Measurements from ENCODE around the gene COX5B.
"Not testable (repeated sequence)": the region's sequence is repeated elsewhere in the genome, so short reads cannot be mapped to it uniquely, and the experiment has no call there.

Gene COX5B, protein sequence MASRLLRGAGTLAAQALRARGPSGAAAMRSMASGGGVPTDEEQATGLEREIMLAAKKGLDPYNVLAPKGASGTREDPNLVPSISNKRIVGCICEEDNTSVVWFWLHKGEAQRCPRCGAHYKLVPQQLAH

DNA sequence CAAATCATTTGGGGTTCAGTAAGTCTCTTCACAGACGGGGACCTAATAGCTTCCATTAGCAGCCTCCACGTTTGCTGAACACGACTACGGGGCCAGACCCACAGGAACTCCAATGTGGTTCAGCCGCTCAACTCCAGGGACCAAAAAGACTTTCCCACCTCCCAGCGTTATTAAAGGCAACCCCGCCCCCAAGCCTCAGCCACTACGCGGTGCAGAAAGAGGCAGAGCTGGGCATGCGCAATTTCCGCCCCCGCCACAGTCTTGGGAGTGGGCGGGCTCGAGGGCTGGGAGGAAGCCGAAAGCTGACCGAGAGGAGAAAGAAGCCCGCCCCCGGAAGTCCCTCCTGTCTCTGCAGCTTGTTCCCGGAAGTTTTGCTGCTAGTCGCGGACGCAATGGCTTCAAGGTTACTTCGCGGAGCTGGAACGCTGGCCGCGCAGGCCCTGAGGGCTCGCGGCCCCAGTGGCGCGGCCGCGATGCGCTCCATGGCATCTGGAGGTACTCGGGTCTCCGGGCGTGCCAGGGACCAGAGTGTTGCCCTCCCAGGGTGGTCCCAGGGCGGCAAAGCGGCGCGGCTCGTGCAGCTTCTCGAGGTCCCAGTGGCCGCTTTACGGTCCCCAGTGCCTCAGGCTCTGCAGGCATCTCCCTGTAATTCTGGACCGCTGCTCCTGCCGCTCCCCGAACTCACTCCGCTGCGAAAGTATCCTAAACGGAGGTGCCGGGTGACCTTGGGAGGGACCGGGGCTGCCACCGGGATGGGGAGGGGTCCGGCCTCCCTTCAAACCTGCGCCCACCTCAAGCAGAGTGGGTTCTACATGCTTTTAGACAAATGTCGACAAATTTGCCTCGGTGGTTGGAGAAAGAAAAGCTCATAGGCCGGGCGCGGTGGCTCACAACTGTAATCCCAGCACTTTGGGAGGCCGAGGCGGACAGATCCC, at the start of gene COX5B:
Gene COX5B (plus strand): TSS at position 368 of the 935 bp plus-strand sequence. CDS start 25 bp downstream, at position 393.
- peak; percentile 91 to 96 (median 94) for DNase-seq

DNA sequence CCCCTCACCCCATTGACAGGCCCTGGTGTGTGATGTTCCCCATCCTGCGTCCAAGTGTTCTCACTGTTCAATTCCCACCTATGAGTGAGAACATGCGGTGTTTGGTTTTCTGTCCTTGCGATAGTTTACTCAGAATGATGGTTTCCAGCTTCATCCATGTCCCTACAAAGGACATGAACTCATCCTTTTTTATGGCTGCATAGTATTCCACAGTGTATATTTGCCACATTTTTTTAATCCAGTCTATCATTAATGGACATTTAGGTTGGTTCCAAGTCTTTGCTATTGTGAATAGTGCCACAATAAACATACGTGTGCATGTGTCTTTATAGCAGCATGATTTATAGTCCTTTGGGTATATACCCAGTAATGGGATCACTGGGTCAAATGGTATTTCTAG, 49.7 kb upstream of the COX5B start:
- not testable (repeated sequence) for DNase-seq

- DNase-seq: not testable (repeated sequence)
Measured at GRCh38 chr2:97601537-97601936, 44.3 kb upstream of the COX5B start.

DNA sequence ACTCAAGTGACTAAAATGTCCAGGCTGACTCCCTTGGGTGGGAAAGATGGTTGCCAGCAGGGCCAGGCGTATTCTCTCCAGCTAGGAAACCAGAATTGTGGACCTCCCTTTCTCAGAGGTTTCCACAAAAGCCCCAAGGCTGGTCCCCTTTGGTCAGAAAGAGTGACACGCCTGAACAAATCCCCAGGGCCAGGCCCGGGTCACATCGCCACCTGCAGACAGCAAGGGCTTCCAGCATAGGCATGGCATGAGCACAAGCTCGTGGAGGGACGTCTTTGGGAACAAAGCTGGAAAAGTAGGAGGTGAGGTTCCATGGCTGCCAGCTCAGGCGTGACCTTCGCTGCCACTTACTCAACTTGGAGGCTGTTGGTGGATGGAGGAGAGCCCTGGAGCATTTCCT, 40.8 kb upstream of the COX5B start:
- not testable (repeated sequence) for DNase-seq

- not testable (repeated sequence) for DNase-seq
Measured at GRCh38 chr2:97605524-97606339, 40.1 kb upstream of the COX5B start.

DNA sequence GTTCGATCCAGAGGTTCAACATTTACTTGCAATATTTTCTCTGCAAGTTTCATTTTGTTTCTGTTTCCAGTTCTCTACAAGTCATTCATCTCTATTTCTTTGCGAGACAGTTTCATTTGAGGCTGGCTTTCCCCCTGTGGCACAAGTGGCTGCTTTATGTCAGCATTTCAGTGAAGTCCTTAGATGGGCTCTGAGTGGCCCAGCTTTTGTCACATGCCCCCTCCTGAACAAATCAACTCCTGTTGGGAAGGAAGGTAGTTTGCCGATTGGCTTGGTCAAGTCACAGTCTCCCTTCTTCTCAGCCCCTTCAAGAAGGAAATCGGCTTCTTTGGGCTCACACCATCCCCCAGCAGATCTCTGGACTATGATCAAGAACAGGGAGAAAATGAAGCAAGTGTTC, 37.1 kb upstream of the COX5B start:
- DNase-seq: not testable (repeated sequence)

GRCh38 chr2:97611895-97612294, 34.0 kb upstream of the COX5B start:
- DNase-seq: not testable (repeated sequence)

GRCh38 chr2:97615746-97616145, 30.1 kb upstream of the COX5B start:
- not testable (repeated sequence) for DNase-seq

- no peak for DNase-seq
Measured at GRCh38 chr2:97617911-97618310, 28.0 kb upstream of the COX5B start.

- DNase-seq: not testable (repeated sequence)
Measured at GRCh38 chr2:97618939-97619827, 26.7 kb upstream of the COX5B start.

DNA sequence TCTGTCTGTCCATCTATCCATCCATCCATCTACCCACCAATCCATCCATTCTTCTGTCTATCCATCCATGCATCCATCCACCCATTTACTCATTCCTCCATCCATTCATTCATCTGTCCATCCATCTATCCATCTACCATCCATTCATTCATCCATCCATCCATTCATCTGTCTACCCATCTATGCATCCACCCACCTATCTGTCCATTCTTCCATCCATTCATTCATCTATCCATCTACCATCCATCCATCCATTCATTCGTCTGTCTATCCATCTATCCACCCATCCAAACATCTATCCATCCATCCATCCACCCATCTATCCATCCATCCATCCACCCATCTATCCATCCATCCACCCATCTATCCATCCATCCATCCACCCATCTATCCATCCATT, 25.4 kb upstream of the COX5B start:
- DNase-seq: not testable (repeated sequence)

DNA sequence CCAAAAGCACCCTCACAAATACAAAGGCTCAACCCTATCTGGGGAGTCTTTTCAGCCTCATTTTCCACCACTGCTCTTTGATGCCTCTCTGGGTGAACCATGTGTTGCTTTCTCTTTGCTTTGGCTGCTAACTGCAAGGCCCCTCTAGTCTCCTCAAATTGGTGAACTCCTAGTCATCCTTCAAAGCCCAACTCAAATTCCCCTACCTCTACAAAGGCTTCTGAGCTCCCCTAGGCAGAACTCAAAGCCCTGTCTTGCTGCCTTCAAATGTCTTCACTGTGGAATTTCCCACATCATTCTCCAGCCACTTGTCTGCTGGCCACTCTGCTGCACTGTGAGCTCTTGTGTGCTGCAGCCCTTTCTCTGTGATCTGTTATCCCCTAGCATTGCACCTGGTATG, 22.9 kb upstream of the COX5B start:
- DNase-seq: not testable (repeated sequence)

- not testable (repeated sequence) for DNase-seq
Measured at GRCh38 chr2:97625354-97626048, 20.4 kb upstream of the COX5B start.

- not testable (repeated sequence) for DNase-seq
Measured at GRCh38 chr2:97626049-97626430, 19.8 kb upstream of the COX5B start.

DNA sequence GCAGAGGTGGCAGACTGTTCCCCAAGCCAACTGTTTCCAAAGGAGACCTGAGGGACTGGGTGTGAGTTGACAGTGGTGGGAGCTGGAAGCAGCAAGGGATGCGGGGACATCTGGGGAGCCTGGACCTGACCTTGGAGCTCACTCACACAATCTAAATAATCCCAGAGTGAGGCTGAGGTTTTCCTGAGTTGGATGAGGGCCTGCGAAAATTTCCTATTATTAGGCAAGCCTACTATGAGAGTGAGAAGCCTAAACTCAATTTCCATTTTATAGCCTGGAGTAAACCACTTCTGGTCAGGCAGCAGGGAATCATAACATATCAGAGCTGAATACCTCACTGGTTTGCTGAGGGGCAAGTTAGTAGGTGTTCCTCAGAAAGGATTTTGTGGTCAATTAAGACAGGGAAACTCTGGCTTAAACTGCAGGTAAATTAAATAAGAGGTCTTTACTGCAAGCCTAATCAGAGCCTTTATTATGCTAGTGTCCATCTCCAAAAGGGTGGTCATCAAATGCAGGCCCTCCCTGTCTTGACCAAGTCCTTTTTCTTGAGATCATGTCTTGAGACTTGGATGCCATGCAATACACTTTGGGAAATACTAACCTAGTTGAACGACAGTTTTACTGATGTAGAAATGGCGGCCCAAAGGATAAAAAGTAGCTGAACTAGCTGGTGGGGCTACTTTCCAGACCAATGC, 1.7 kb upstream of the COX5B start:
- DNase-seq: no peak

GRCh38 chr2:97645112-97645694, 659 bp upstream of the COX5B start:
- DNase-seq: peak in 1 of 4 experiments; percentile 57

GRCh38 chr2:97646977-97647376, 1.1 kb downstream of the COX5B start:
- DNase-seq: no peak

DNA sequence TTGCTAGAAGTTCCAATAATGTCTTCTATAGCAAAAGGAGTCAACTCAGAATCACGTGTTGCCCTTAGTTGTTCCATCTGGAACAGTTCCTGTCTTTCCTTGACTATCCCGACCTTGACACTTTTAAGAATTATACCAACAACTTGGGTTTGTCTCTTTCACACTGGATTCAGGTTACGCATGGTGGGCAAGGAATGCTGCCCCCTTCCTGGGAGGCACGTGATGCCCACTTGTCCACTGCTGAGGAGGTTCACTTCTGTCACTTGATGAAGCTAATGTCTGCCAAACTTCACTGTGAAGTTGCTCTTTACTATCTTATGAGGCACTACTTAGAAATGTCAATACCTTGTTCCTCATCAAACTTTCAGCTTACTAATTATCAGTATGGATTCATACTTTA, 5.3 kb downstream of the COX5B start:
- DNase-seq: no peak

GRCh38 chr2:97653473-97653872, 7.6 kb downstream of the COX5B start:
- DNase-seq: no peak

- DNase-seq: no peak
Measured at GRCh38 chr2:97653874-97654273, 8.0 kb downstream of the COX5B start.

- no peak for DNase-seq
Measured at GRCh38 chr2:97654309-97654708, 8.4 kb downstream of the COX5B start.

Measured in activated naive CD4-positive, alpha-beta T cell (primary cell).